Tibial nerve (tissue), 4 donors: ENCODE measurements around the gene FABP3. TPM values are rescaled to one million over a fixed set of nuclear protein-coding genes. Genes with fewer than 3 reads are reported as not detected.

Source experiments
- DNase-seq, 2 donors: peaks; one replicate each; pipeline ENCODE4 v3.0.0-alpha.2; 2019; ENCODE audit warnings: low spot score in 2 of 2
- H3K27ac ChIP-seq, 4 donors: fragments of 200-600 bp; sonication (generic) in 3 of 4; one replicate each; pipeline ENCODE4 v1.5.1; 2017 to 2019; ENCODE audit warnings: mild to moderate bottlenecking in 1 of 4
- H3K27me3 ChIP-seq, 2 donors: fragments of 200-600 bp; sonication (generic) in 1 of 2; one replicate each; pipeline versions ENCODE4 v1.5.1 to v1.6.0; 2017 to 2019
- H3K36me3 ChIP-seq, 3 donors: fragments of 200-600 bp; sonication (generic); one replicate each; pipeline ENCODE4 v1.5.1; 2018 to 2019
- H3K4me1 ChIP-seq, 4 donors: fragments of 200-600 bp; sonication (generic) in 3 of 4; one replicate each; pipeline ENCODE4 v1.5.1; 2017 to 2019
- H3K4me3 ChIP-seq, 4 donors: fragments of 200-600 bp; sonication (generic) in 3 of 4; one replicate each; pipeline ENCODE4 v1.5.1; 2017 to 2019; ENCODE audit warnings: mild to moderate bottlenecking in 1 of 4, moderate library complexity in 1 of 4
- H3K9me3 ChIP-seq, 4 donors: fragments of 200-600 bp; sonication (generic) in 3 of 4; one replicate each; pipeline ENCODE4 v1.5.1; 2017 to 2019
- CTCF ChIP-seq, 5 experiments: fragments of 200-600 bp in 3 of 5; fragments of 450-650 bp in 2 of 5; sonication (generic) in 3 of 5; IDR thresholded peaks; one replicate each; pipeline ENCODE4 v1.5.1; 2016 to 2019; ENCODE audit warnings: antibody characterized with exemption in 5 of 5, mild to moderate bottlenecking in 3 of 5, moderate library complexity in 2 of 5
- EP300 ChIP-seq, 2 donors: sonication (generic); formaldehyde crosslinking; IDR thresholded peaks; one replicate each; pipeline ENCODE4 v1.6.1; 2017; ENCODE audit warnings: antibody characterized with exemption in 2 of 2, mild to moderate bottlenecking in 1 of 2
- POLR2A ChIP-seq, 2 donors: fragments of 450-650 bp; IDR thresholded peaks; one replicate each; pipeline ENCODE4 v1.6.1; 2017; ENCODE audit warnings: antibody characterized with exemption in 2 of 2, mild to moderate bottlenecking in 2 of 2, moderate library complexity in 2 of 2
- WGBS, 2 donors: methylation state at CpG; one replicate each; pipeline ENCODE4 v1.1.5; 2018; 5-methylcytosine and 5-hydroxymethylcytosine counted together
- total RNA-seq, 4 donors: library from RNA; depleted of rRNA; stranded (reverse); fragments of >200 nt; gene quantifications; one replicate each; pipeline ENCODE4 v1.1.0, GENCODE V29; 2016

FABP3 gene
- total RNA-seq, 4 donors from 2014 or later, result 0.98 to 8.1 (median 3.4) TPM

GRCh38 chr1:31318146-31318545 is 54.7 kb downstream of the FABP3 start:
- Histone ChIP-seq H3K27ac (no peak overlapping the region), H3K9me3 (no peaks in the 10 kb centered on the region), H3K4me3 (no peak overlapping the region), H3K36me3 (peaks cover 0 to 87% (median 0%) of the 10 kb centered on the region in 3 donors), H3K27me3 (no peaks in the 10 kb centered on the region), H3K4me1 (no peaks in the 10 kb centered on the region)
- 88% methylated on average over 1 of the region's 1 CpG for WGBS, 2 donors
- TF ChIP-seq POLR2A (IDR thresholded peaks at IDR 0.05) (no peak), CTCF (IDR thresholded peaks at IDR 0.05) (no peak), EP300 (IDR thresholded peaks at IDR 0.05) (no peak)
- DNase-seq, result no peak

- TF ChIP-seq POLR2A (IDR thresholded peaks at IDR 0.05) (no peak), CTCF (IDR thresholded peaks at IDR 0.05) (no peak), EP300 (IDR thresholded peaks at IDR 0.05) (no peak)
- no peak overlapping the region for H3K27ac ChIP-seq
- no peaks in the 10 kb centered on the region for H3K9me3 ChIP-seq
- H3K4me3 ChIP-seq, result no peak overlapping the region
- H3K4me1 ChIP-seq, result no peaks in the 10 kb centered on the region
- H3K36me3 ChIP-seq, result peaks cover 0 to 97% (median 0%) of the 10 kb centered on the region in 3 donors
- 94 to 96% methylated on average over 3 of the region's 3 CpGs for WGBS, 2 donors
- no peak for DNase-seq
- no peaks in the 10 kb centered on the region for H3K27me3 ChIP-seq
Measured at GRCh38 chr1:31315902-31316301, 57.0 kb downstream of the FABP3 start.

Other genes with a start within 250 kb of the FABP3 start
- not detected for gene NKAIN1, start 133.2 kb downstream of the FABP3 start, total RNA-seq
- 10 to 100 TPM; 42.8 to 57.0 (median 48.4) TPM for gene SNRNP40, start 76.3 kb downstream of the FABP3 start, total RNA-seq
- 10 to 100 TPM; 14.9 to 30.4 (median 26.5) TPM for gene ZCCHC17, start 76.0 kb downstream of the FABP3 start, total RNA-seq
- 1 to 10 TPM in 3 of 4 donors, under 1 TPM in 1; 0.42 to 4.3 (median 2.3) TPM for gene SERINC2, start 40.1 kb upstream of the FABP3 start, total RNA-seq
- gene TINAGL1, start 203.4 kb upstream of the FABP3 start, total RNA-seq, result 100 to 1,000 TPM in 3 of 4 donors, 10 to 100 TPM in 1; 97.3 to 227 (median 198) TPM
- 1 to 10 TPM in 1 of 4 donors, under 1 TPM in 1, not detected in 2; 0.21 to 2.5 TPM for gene HCRTR1, start 244.6 kb upstream of the FABP3 start, total RNA-seq